Cerebellar nuclear complex (tissue), 1 donor: ENCODE measurements around the gene MYT1.

Experiments
- DNase-seq, 2 experiments: peaks; one replicate each; lab custom pipeline; 2025; lab: John Stamatoyannopoulos, UW

The MYT1 gene

DNA sequence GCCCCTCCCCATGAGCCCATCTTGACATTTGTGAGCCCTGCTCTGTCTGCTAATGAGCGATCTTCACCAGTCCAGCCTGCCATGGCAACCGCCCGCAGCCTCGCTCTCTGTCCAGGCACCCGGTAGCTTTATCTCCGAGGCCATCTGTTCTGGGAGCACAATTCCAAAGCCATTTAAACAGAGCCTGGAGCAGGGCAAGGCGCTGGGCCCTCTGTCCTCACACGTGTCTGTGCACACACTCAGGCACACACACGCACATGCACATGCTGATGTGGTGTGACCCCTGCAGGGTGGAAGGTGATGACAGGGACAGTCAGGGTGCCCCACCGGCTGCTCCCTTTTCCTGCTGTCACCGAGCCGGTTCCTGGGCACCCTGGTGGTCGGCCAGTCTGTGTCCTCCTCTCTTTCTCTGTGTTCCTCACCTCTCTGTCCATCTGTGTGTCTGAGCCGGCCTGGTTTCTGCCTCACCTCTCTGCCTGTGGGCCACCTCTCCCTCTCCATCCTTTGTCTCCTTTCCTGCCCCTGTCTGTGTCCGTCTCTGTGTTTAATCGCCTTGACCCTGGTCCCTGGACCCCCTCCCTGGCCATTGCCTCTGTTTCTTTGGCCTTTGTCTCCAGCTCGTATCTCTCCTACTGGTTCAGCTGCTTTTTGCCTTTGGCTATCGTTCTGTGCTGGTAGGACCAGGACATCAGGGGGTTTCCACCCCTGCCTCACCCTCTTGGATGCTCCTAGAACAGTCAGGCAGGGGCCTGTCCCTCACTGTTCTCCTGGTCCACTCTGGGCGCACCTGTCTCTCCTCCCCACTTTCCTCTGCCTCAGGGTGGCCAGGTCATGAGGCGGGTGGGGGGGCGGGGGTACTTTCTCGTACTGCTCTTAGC is 8.8 kb upstream of the MYT1 start:
- DNase-seq = peak; percentile 34 to 73

DNA sequence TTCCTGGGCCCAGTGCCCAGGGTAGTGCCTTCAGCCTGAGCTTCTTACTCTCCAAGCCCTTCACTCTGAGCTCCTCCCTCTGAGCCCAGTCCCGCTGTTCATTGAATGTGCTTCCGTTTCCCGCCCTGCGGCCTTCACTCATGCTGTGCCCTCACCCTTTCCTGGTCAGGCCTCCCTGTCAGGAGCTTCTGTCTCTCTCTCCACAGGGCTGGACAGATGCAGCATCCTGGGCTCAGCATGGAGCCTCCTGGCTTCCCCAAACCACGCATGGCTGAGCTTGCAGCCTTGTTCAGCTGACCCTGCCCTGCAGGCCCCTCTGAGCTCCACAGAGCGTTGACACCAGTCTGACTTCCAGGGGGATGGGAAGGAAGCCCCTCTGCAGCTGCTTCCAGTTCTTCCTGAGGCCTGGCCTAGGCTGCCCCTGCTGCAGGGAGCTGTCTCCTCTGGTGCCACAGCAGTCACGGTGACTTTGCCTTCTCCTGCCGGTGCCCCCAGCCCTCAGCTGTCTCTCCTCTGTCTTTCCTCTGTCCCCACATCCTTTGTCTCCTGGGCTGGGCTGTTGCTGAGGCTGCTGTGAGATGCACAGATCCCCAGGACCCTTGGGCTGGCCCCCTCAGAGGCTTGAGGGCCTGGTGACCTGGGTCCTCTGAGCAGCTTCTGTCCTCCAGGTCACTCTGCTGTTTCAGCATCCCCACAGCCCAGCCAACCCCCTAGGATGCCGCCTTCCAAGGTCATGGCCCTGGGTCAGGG is 7.9 kb upstream of the MYT1 start:
- no peak for DNase-seq

DNA sequence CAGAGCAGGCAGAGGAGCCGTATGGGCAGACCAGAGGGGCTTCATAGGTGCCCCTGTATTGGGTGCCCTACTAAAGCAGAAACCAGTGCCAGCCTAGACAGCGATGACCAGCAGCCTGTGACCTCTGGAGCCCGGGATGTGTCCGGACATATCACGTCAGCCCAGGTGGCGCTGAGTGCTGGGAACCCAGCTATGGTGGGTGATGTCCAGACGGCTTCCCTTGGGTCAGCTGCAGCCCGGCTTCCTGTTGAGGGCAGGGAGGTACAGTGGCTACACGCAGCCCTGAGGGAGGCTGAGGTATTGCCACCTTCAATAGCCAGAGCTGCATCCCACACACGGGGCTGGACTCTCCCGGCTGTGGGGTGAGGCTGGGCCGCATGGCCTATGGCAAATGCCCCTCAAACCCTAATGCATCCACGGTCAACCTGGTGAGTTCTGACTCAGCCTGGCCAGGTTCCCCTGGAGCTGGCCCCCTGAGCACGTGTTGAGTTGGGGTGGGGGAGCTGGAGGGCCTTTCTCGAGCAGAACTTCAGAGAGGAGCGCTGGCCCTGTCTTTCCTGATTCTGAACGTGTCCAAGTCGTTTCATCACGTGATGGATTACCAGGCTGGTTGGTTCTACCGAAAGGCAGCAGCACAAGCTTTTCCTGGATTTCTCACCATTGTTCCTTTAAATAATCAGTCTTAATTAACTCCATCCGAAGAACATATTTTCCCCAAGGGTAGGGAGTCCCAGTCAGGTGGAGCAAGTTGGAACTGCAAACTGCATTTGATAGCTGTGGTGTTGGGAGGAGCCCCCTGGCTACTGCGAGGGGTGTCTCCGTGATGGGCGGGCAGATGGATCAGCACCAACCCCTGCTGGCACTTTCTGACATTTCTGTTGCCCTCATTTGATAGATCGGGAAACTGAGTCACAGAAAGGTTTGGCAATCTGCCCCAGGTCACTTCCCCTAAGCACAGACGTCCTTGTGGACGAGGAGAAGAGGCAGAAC is 7.1 kb upstream of the MYT1 start:
- DNase-seq = no peak

DNA sequence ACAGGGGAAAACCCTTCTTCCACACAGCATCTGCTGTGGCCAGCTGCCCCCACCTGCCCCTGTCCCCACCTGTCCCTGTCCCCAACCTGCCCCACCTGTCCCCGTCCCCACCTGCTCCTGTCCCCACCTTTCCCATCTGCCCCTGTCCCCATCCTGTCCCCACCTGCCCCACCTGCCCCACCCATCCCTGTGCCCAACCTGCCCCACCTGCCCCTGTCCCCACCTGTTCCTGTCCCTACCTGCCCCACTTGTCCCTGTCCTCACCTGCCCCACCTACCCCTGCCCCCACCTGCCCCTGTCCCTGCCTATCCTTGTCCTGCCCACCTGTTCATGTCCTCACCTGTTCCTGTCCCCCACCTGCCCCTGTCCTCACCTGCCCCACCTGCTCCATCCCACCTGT is 6.4 kb upstream of the MYT1 start:
- DNase-seq = no peak

DNA sequence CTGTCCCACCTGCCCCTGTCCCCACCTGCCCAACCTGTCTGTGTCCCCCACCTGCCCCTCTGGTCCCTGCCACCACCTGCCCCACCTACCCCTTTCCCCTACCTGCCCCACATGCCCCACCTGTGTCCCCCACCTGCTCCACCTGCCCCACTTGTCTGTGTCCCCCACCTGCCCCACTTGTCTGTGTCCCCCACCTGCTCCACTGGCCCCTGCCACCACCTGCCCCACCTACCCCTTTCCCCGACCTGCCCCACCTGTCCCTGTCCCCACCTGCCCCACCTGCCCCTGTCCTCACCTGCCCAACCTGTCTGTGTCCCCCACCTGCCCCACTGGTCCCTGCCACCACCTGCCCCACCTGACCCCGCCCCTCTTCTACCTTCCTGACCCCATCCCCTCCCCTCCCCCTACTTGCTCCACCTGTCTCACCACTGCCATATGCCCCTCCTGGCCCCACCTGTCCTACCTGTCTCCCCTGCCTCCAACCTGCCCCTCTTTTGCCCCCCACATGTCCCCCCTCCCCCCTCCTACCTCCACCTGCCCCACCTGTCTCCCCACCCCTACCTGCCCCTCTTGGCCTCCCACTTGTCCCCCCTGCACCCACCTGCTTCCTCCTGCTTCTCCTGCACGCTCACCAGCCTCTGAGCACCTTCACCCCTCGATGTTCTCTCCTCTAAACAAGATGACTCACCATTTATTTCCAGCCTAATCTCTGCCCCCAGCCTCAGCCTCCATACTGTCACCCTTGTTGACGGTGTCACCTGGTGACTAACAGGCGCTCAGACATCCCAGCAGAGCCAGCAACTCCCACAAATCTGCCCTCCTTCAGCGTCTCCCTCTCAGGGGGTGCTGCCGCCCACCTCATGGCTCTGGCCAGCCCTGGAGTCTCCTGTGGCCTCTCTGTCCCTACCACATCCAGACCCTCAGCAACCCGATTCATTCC is 5.6 kb upstream of the MYT1 start:
- DNase-seq = no peak

DNA sequence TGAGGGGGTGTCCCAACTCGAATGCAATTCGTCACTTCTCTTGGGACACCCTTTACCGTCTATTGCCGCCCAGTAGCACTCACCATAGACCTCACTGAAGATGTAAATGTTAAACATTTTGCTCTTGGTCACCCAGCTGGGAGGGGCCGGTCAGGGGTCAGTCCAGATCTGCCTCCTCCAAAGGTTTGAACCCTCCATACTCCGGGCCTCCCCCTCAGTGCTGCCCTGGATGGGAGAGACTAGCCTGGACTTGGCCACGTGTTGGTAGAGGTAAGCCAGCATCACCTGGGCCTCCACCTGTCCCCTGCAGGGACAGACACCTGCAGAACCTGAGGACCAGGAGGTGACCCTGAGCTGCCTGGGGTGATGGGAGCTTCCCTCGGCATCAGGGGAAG is 5.0 kb upstream of the MYT1 start:
- no peak for DNase-seq

DNA sequence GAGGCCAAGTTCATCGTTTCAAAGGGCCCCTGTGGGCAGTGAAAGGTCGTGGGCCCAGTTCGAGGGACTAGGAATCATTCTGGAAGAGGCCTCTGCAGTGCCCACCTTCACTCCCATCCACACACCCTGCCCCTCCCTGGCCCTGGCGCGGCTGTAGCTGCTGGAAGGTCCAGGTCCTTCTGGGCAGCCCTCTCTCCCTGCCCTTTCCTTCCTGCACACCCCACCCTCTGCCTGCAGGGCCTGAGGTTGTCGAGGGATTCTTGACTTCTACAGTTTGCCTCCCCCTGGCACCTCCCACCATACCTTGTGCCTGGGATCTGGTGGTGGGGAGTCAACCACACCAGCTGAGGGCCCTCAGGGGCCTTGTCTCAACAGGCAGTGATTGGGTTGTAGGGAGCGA is 4.5 kb upstream of the MYT1 start:
- no peak for DNase-seq

DNA sequence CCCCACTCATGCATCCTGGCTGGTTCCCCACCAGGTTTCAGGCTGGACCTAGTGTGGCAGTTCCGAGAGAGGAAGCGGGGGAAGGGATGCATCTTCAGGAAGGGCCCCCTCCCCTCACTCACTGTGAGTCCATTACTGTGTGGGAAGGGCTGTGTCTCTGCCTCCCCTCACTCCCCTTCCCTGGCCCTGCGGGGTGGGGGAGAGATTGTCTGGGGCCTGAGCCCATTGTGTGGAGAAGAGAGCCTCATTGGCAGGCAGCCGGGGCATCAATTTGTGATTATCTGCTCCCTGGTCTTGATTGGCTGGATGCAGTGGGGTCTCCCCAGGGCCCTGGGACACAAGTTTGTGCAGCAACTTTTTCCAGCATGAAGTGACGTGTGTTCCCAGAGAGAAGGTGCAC is 4.1 kb upstream of the MYT1 start:
- DNase-seq = no peak

DNA sequence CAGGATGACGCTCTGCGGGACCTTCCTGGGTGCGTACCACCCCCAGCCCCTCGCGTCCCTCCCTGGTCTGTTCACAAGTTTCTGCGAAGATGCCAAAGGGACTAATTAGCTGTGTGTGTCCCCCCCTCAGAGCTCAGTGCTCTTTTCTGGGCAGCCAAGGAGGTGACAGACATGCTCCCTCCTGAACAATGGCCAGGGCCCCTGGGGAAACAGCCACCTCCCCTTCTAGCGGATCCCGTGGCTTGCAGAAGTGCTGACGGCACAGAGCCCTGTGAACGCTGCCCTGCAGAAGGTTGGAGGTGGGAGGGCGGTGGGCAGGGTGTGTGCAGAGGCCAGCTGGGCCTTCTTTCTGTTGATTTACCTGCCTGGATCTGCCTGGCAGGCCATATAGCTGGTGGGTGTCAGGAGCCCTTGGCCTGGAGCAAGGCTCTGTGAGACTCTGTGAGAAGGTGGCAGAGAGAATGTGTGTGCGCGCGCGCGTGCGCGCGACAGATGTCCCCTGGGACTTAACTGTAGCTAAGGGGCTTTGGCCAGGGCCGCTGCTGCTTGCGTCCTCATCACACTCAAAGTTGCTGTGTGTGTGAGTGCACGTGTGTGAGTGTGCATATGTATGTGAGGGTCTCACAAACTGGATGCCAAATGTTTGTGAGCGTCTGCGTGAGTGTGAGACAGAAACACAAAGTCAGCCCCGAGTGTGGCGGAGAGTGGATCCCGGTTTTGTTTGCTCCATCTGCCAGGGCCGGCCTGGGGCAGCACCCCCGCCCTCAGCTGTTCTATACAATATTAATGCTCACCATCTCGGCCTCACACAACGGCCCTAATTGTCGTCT is 3.5 kb upstream of the MYT1 start:
- no peak for DNase-seq

DNA sequence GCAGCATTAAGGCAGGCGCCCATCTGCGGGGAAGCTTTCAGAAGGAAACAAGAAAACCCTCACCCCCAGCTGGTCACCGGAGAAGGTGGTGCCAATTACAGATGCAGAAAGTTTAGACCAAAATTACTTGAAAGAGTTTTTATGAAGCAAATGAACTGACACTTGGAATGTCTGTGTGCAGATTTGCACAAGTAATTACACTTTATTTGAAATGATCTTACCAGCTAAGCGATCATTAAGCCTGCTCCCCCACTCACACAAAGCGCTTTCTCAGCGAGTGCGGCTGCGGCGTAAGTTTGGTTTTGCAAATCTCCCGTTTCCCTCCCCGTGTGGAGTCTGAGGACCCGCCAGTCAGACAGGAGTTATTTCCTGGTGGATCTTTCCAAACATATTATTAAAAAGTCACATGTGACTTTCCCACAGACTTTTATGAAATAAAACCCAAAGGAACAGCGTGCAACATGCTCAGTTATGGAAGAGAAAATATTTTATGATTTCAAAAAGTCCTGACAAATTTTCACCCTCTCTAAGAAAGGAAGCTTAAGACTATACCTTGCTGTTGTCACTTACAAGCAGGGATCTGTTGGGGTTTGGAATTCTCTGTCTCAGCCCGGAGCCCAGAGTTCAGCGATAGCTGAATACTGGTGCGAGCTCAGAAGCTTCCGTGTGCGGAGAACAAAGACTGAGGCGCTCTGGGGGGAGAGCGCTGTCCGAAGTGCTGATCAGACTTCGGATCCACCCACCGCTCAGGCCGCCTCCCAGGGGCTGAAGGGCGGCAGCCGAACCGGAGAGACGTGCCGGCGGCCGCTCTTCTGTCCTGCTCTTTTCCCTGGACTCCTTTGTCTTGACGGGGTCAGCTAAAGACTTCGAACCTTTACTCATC is 2.7 kb upstream of the MYT1 start:
- no peak for DNase-seq

DNA sequence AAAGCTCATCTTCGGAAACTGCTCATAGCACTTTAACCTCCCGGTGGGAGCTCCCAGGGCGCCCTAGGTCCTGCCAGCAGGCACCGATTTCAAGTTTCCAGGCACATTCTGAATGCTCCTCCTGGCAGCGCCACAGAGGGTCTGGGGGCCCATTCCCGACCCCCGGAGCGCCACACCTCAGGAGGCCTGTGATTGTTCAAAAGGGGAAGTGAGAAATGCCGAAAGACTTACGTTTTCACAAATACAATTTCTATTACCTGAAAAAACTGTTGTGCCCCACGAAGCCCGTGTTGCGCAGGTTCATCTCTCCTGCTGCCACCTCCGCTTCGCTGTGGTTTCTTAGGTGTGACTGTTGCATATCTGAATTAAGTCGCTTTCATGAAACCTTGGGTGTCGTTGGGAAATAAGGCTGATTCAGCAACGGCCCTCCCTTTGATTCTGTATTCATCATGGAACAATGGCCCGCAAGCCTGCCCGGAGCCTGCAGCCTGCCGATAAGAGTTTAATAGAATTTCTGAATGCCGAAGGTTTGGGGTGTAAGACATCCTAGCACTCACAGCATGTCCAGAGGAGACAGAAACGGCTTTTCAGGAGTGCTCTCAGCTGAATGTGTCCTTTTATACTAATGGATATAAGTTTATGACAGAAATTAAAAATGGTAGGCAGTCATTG is 1.9 kb upstream of the MYT1 start:
- DNase-seq = no peak

DNA sequence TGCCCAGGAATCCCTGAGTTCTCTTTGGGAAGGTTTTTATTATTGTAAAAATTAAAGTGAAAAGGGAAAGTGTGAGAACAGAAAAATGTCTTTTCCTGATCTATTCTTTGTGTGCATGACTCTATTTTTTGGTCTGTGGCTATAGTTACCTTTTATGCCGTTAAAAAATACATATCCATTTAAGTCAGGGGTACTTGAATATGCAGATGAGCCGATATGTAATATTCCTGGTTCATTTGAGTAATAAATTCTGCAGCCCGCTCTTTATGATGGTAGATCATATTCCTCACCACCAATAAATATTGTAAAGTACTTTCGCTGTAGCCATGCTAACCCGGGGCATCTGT is 503 bp upstream of the MYT1 start:
- DNase-seq = no peak

DNA sequence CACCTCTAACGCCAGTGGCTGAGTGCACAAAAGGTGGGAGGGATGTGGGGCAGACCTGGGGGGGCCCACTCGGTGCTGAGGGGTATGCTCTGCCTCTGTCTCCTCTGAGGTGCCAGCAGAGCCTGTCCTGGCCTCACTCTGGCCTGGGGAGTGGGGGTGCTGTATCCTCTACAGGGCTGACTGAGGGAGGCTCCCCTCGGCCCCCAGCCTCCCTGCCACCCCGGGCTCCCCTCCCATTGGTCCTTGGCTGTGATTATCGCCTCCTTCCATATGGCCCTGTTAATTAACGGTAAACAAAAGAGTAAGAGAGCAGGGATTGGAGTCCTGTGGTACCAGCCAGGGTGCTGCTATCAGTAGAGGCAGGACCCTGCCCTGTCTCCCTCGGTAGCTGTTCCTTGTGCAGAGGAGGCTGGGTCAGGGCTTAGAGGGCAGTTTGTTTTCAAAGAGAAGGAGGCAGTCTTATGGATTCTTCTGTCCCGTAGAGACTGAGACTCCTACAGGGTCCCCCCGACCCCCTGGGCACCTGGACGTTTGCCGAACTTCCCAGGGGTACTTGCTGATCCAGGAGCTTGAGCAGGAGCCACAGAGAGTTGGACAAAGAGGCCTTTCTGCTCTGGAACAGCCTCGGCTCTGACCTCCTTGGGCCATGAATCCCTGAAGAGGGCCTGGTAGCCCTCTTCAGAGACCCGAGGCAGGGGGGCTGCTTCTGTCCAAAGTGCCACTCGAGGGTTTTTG is 1.8 kb downstream of the MYT1 start:
- no peak for DNase-seq

DNA sequence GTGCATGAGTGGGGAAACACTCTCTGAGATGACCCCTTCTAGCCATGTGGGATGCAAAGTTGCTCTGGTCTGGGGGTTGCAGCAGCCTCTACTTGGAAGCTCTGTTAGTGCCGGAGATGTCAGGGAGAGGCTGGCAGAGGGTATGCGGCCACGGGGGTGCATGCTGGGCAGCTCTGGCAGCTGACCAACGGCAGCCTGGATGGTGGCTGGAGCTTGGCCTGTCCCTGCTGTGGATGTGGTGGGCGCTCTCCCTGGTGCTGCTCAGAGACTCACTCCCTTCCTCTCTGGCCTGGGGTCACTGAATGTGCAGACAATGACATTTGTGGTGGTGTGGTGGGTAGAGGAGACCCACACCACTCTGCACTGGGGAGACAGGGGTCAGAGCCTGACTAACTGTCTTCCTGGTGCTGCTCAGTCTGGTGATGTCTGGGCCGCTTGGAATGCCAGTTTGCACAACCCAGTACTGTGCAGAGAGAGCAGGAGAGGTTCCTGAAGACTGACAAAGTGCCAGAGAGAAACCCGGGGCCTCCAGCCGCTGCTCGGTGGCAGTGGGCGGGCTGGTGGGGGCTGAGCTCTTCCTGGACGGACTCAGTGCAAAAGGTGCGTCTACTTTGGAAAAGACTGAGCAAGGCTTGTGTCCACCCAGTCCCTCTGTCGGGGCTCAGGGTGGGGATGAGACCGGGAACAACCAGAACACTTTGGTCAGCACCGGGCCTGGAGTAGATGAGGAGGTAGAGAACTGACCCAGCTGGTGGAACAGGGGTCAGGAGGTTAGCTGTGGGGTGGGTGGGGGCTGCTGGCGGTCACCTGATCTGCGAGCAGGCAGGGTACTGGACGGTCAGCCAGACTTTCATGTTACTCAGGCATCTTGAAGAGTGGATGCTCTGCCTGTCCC is 2.7 kb downstream of the MYT1 start:
- no peak for DNase-seq

DNA sequence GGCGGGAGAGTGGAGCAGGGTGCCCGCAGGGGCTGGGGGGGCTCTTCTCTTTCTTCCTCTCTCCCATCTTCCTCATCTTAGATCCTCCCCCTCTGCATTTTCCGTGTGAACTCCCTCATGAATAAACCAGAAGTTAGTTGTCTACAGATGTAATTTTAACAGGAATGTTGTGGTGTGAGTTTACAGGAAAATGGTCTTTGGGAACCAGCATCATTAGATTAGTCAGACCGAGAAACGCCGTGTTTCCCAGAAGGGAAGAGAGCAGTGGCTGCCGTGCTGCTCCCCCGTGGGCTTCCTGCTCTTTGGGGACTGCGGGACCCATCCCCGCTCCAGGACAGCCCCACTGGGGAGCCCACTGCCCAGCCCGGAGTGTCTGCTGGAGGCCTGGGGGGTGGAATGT is 3.4 kb downstream of the MYT1 start:
- DNase-seq = no peak

DNA sequence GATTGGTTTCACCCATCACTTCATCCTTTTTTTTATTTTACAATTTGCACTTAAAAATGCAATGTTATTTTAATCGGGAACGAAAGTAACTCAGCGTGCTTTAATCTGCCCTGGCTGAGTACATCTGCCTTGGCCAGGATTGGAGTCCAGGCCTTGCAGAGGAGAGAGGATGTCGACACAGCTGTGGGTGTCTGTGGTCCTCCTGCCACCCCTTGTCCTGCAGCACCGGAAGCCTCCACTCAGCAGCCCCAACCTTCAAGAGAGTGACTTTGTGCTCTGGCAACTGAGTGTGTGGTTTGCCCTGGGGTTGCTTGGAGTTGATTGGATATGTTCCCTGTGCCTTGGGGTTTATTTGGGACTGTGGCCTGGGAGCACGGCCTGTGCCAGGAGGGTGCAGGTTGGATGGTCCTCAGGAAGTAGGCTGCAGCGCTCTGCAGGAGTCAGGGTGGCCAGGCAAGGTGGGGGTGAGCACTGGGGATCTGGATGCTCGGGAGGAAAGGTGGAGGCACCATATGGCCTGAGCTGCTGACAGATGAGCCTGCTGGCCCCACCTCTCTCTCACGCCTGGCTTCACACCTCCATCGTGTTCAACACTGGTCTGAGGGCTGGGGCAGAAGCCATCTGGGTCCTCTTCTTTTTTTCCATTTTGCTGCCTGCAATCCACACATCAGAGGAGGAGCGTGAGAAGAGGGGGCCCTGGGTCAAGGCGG is 4.3 kb downstream of the MYT1 start:
- peak; percentile 75 to 77 for DNase-seq
